OCI-LY7 (cell line): ENCODE measurements around the gene ABCB9. TPM values are rescaled to one million over a fixed set of nuclear protein-coding genes. Genes with fewer than 3 reads are reported as not detected.
A peak's percentile ranks its signal among the peaks of the same experiment; 100 is the strongest.

Source experiments
- BruUV-seq: library from RNA; stranded (reverse); fragments of 400-500 nt; replicated peaks from 2 replicates; lab custom pipeline; 2021; lab: Mats Ljungman, UMichigan
- CTCF ChIA-PET: fragments of 300-600 bp; sonication (Branson Sonifier 250); formaldehyde crosslinking; loops from one replicate; lab custom pipeline; 2022; ENCODE audit warnings: antibody characterized with exemption; ENCODE audit not compliant: unreplicated experiment; lab: Charles Lee
- POLR2A ChIA-PET: fragments of 300-600 bp; sonication (Branson Sonifier 250); formaldehyde crosslinking; loops from one replicate; lab custom pipeline; 2022; ENCODE audit warnings: antibody characterized with exemption; lab: Charles Lee
- DNase-seq: peaks from one replicate; pipeline ENCODE4 v3.0.0-alpha.2; 2015; ENCODE audit warnings: low spot score
- H2AFZ ChIP-seq: fragments of 200-600 bp; sonication (generic), shearing (Covaris generic); 2 replicates; pipeline ENCODE4 v1.6.1; 2014; ENCODE audit warnings: mild to moderate bottlenecking, antibody characterized with exemption, low read length, moderate library complexity
- H3K27ac ChIP-seq: fragments of 200-600 bp; sonication (generic); 2 replicates; pipeline ENCODE4 v1.5.1; 2014; ENCODE audit warnings: mixed run types, low read depth, mild to moderate bottlenecking, moderate library complexity, low read length, inconsistent platforms; ENCODE audit not compliant: poor library complexity, severe bottlenecking
- H3K36me3 ChIP-seq: fragments of 200-600 bp; sonication (generic); 2 replicates; pipeline ENCODE4 v1.6.1; 2014; ENCODE audit warnings: mild to moderate bottlenecking, antibody characterized with exemption, low read length, moderate library complexity, mixed read lengths; ENCODE audit not compliant: insufficient read depth
- H3K4me1 ChIP-seq: fragments of 200-600 bp; sonication (generic); 2 replicates; pipeline ENCODE4 v1.5.1; 2014; ENCODE audit warnings: mild to moderate bottlenecking, low read length; ENCODE audit not compliant: insufficient read depth, poor library complexity, severe bottlenecking
- H3K4me2 ChIP-seq: fragments of 200-600 bp; sonication (generic); 2 replicates; pipeline ENCODE4 v1.6.1; 2014; ENCODE audit warnings: mild to moderate bottlenecking, low read length
- H3K4me3 ChIP-seq: fragments of 200-600 bp; sonication (generic); 2 replicates; pipeline ENCODE4 v1.5.1; 2014; ENCODE audit warnings: mild to moderate bottlenecking, low read depth, low read length; ENCODE audit not compliant: poor library complexity, severe bottlenecking
- H3K79me2 ChIP-seq: fragments of 200-600 bp; sonication (generic); 2 replicates; pipeline ENCODE4 v1.6.1; 2016; ENCODE audit warnings: low read depth, mild to moderate bottlenecking, low read length, moderate library complexity, mixed read lengths; ENCODE audit not compliant: insufficient read depth
- H3K9me2 ChIP-seq: fragments of 200-600 bp; sonication (generic); 2 replicates; pipeline ENCODE4 v1.6.1; 2016; ENCODE audit warnings: mild to moderate bottlenecking, low read length, mixed read lengths; ENCODE audit not compliant: insufficient read depth
- H3K9me3 ChIP-seq: fragments of 200-600 bp; sonication (generic); 2 replicates; pipeline ENCODE4 v1.6.1; 2014; ENCODE audit warnings: mild to moderate bottlenecking, mixed run types, low read length, mixed read lengths
- H4K20me1 ChIP-seq: fragments of 200-600 bp; sonication (generic); 2 replicates; pipeline ENCODE4 v1.6.1; 2014; ENCODE audit warnings: mild to moderate bottlenecking, antibody characterized with exemption, low read length, moderate library complexity, mixed read lengths; ENCODE audit not compliant: insufficient read depth
- CTCF ChIP-seq: fragments of 200-600 bp; sonication (generic); conservative IDR thresholded peaks from 2 replicates; pipeline ENCODE4 v1.5.1; 2014; ENCODE audit warnings: mild to moderate bottlenecking, antibody characterized with exemption, low read length, moderate library complexity, mixed read lengths
- EZH2phosphoT487 ChIP-seq: fragments of 200-600 bp; sonication (generic); IDR thresholded peaks from 2 replicates; pipeline ENCODE4 v1.6.1; 2018; ENCODE audit warnings: low read depth, borderline replicate concordance, mild to moderate bottlenecking, mixed run types, antibody characterized with exemption, low read length, moderate library complexity, mixed read lengths
- intact Hi-C: fragments of 100-400 bp; cut with micrococcal nuclease; formaldehyde crosslinking; loops from one replicate; pipeline ENCODE4 v1.10.0; 2022; ENCODE audit not compliant: unreplicated experiment
- total RNA-seq, 2 experiments: library from RNA; depleted of rRNA in 1 of 2; stranded (reverse); fragments of >200 nt in 1 of 2; shearing (Covaris generic) in 1 of 2; gene quantifications; 2 replicates each; pipeline ENCODE4 v1.2.3, GENCODE V29; 2014 to 2022

The ABCB9 gene
- total RNA-seq, 2 experiments from 2014 or later: 4.0 to 7.9 TPM

- H2AFZ ChIP-seq: peak overlapping the region; percentile 30; the same call in 1 of the 2 replicates
- H3K4me2 ChIP-seq: peak overlapping the region; percentile 85
- H3K4me3 ChIP-seq: peak overlapping the region; percentile 95
- H4K20me1 ChIP-seq: 0 out of 2 replicates have a peak, but pooled peaks cover 5% of the 10 kb centered on the region
- BruUV-seq: TSS peak; percentile 40
- H3K4me1 ChIP-seq: peaks cover 51% of the 10 kb centered on the region
- peaks cover 28% of the 10 kb centered on the region for H3K79me2 ChIP-seq
- intact Hi-C loops: no loop called here
- TF ChIP-seq EZH2phosphoT487 (no peak), CTCF (no peak)
- peaks cover 52% of the 10 kb centered on the region for H3K36me3 ChIP-seq
- H3K27ac ChIP-seq: peak overlapping the region; percentile 72
- no peaks in the 10 kb centered on the region for H3K9me3 ChIP-seq
- POLR2A ChIA-PET: interaction anchor here (0.5 to 1.7 kb wide), 4 partner anchors 8 to 301 kb away, joined by 3 to 8 read pairs (median 6); no protein-coding TSS in a partner anchor
- CTCF ChIA-PET: interaction anchor here (0.8 kb wide), 1 partner anchor 10 kb away, joined by 4 read pairs; no protein-coding TSS in a partner anchor
- H3K9me2 ChIP-seq: no peaks in the 10 kb centered on the region
- DNase-seq: no peak
Measured at GRCh38 chr12:122979001-122979907, 13.0 kb upstream of the ABCB9 start.

- H3K4me3 ChIP-seq: no peak overlapping the region
- TF ChIP-seq EZH2phosphoT487: no peak
- no peak for TF ChIP-seq CTCF
- 0 out of 2 replicates have a peak, but pooled peaks cover 5% of the 10 kb centered on the region for H4K20me1 ChIP-seq
- H3K79me2 ChIP-seq: peaks cover 28% of the 10 kb centered on the region
- no peak overlapping the region for H3K27ac ChIP-seq
- no peak overlapping the region for H2AFZ ChIP-seq
- no peak for DNase-seq
- intact Hi-C loops: no loop called here
- BruUV-seq: no TSS peak
- H3K9me3 ChIP-seq: no peaks in the 10 kb centered on the region
- H3K4me2 ChIP-seq: no peak overlapping the region
- CTCF ChIA-PET: no interaction called here
- H3K9me2 ChIP-seq: no peaks in the 10 kb centered on the region
- H3K4me1 ChIP-seq: peaks cover 48% of the 10 kb centered on the region
- peaks cover 45% of the 10 kb centered on the region for H3K36me3 ChIP-seq
- POLR2A ChIA-PET: interaction anchor here (1.7 kb wide), 1 partner anchor 8 kb away, joined by 8 read pairs; no protein-coding TSS in a partner anchor
Measured at GRCh38 chr12:122978507-122978955, 12.3 kb upstream of the ABCB9 start.
